M059J (cell line): ENCODE measurements around the gene HIVEP3. TPM values are rescaled to one million over a fixed set of nuclear protein-coding genes. Genes with fewer than 3 reads are reported as not detected.

ENCODE experiments used
- DNase-seq: peaks from one replicate; pipeline ENCODE4 v3.0.0-alpha.2; 2012; ENCODE audit warnings: low read depth
- total RNA-seq: library from RNA; depleted of rRNA; stranded (reverse); fragments of >200 nt; shearing (Covaris generic); gene quantifications from 2 replicates; pipeline ENCODE4 v1.2.3, GENCODE V29; 2014

The HIVEP3 gene
- total RNA-seq, 1 experiment from 2014 or later: 4.2 TPM

- no peak for DNase-seq
Observed at GRCh38 chr1:41848216-41848952, 70.3 kb downstream of the HIVEP3 start.

GRCh38 chr1:41847733-41848132, 71.0 kb downstream of the HIVEP3 start:
- DNase-seq: no peak

- DNase-seq: peak; percentile 75
Observed at GRCh38 chr1:41846625-41847405, 71.9 kb downstream of the HIVEP3 start.

GRCh38 chr1:41844781-41845272, 73.9 kb downstream of the HIVEP3 start:
- DNase-seq: no peak

GRCh38 chr1:41844255-41844654, 74.5 kb downstream of the HIVEP3 start:
- no peak for DNase-seq

- DNase-seq: peak; percentile 85
Observed at GRCh38 chr1:41842993-41843755, 75.5 kb downstream of the HIVEP3 start.

GRCh38 chr1:41842326-41842725, 76.4 kb downstream of the HIVEP3 start:
- no peak for DNase-seq

- peak; percentile 88 for DNase-seq
Observed at GRCh38 chr1:41840592-41841246, 78.0 kb downstream of the HIVEP3 start.

GRCh38 chr1:41838266-41838665, 80.5 kb downstream of the HIVEP3 start:
- no peak for DNase-seq

- no peak for DNase-seq
Observed at GRCh38 chr1:41837691-41838090, 81.0 kb downstream of the HIVEP3 start.

GRCh38 chr1:41835485-41835884, 83.2 kb downstream of the HIVEP3 start:
- no peak for DNase-seq

GRCh38 chr1:41833519-41834000, 85.2 kb downstream of the HIVEP3 start:
- no peak for DNase-seq

GRCh38 chr1:41830726-41831125, 88.0 kb downstream of the HIVEP3 start:
- no peak for DNase-seq

GRCh38 chr1:41827991-41828570, 90.6 kb downstream of the HIVEP3 start:
- no peak for DNase-seq

GRCh38 chr1:41823471-41823870, 95.3 kb downstream of the HIVEP3 start:
- no peak for DNase-seq

- DNase-seq: no peak
Observed at GRCh38 chr1:41822866-41823265, 95.9 kb downstream of the HIVEP3 start.

GRCh38 chr1:41819843-41820242, 98.9 kb downstream of the HIVEP3 start:
- DNase-seq: no peak

- DNase-seq: no peak
Observed at GRCh38 chr1:41819069-41819468, 99.7 kb downstream of the HIVEP3 start.

GRCh38 chr1:41816061-41816460, 102.7 kb downstream of the HIVEP3 start:
- no peak for DNase-seq

GRCh38 chr1:41813755-41814745, 104.7 kb downstream of the HIVEP3 start:
- DNase-seq: no peak
